SK-N-SH treated with all-trans-retinoic acid at 6 μM for 48 hours (cell line): ENCODE measurements around the gene YJEFN3.

Experiments
- ARNTL ChIP-seq: fragments of 450-650 bp; formaldehyde crosslinking; IDR thresholded peaks from 2 replicates; pipeline ENCODE4 v1.5.0; 2020; ENCODE audit warnings: low read depth, mild to moderate bottlenecking, moderate library complexity, borderline replicate concordance
- CSDC2 ChIP-seq: fragments of 250-450 bp; sonication (Bioruptor Pico); IDR thresholded peaks from 2 replicates; pipeline ENCODE4 v1.5.0; 2020; ENCODE audit warnings: mild to moderate bottlenecking, moderate library complexity
- ESRRG ChIP-seq: fragments of 250-450 bp; sonication (Bioruptor Pico); IDR thresholded peaks from 2 replicates; pipeline ENCODE4 v1.6.1; 2021; ENCODE audit warnings: mild to moderate bottlenecking
- PATZ1 ChIP-seq: fragments of 250-450 bp; sonication (Bioruptor Pico); IDR thresholded peaks from 2 replicates; pipeline ENCODE4 v1.8.0; 2020; ENCODE audit warnings: mild to moderate bottlenecking, moderate library complexity, borderline replicate concordance
- PPARA ChIP-seq: fragments of 250-450 bp; sonication (Bioruptor Pico); IDR thresholded peaks from 2 replicates; pipeline ENCODE4 v1.5.0; 2020; ENCODE audit warnings: mild to moderate bottlenecking, borderline replicate concordance
- RARB ChIP-seq: fragments of 250-450 bp; sonication (Bioruptor Pico); IDR thresholded peaks from 2 replicates; pipeline ENCODE4 v1.8.0; 2021; ENCODE audit warnings: mild to moderate bottlenecking, moderate library complexity
- ZNF70 ChIP-seq: fragments of 450-650 bp; formaldehyde crosslinking; IDR thresholded peaks from 2 replicates; pipeline ENCODE4 v1.5.0; 2020; ENCODE audit warnings: mild to moderate bottlenecking, moderate library complexity

GRCh38 chr19:19499272-19499995, 29.3 kb upstream of the YJEFN3 start:
- TF ChIP-seq ZNF70 (CRISPR knock-in tag) (no peak), CSDC2 (no peak), PPARA (CRISPR knock-in tag) (no peak), PATZ1 (CRISPR knock-in tag) (no peak), ESRRG (CRISPR knock-in tag) (no peak), RARB (no peak), ARNTL (CRISPR knock-in tag) (no peak)
